CD4-positive, alpha-beta memory T cell (primary cell): ENCODE results near the gene ATP5PD. TPM values are rescaled to one million over a fixed set of nuclear protein-coding genes. Genes with fewer than 3 reads are reported as not detected.

Source experiments
- CTCF ChIA-PET: fragments of 350-600 bp; sonication (Branson Sonifier 250); formaldehyde crosslinking; loops from one replicate; lab custom pipeline; 2021; ENCODE audit warnings: inconsistent platforms; ENCODE audit not compliant: partially characterized antibody; lab: Charles Lee
- POLR2A ChIA-PET: fragments of 350-600 bp; sonication (Branson Sonifier 250); formaldehyde crosslinking; loops from one replicate; lab custom pipeline; 2021; ENCODE audit not compliant: partially characterized antibody; lab: Charles Lee
- DNase-seq, 5 donors: peaks; one replicate each; pipeline versions ENCODE4 v3.0.0 to v3.0.0-alpha.2; 2020 to 2022; ENCODE audit warnings: mixed read lengths in 1 of 5
- H3K27ac ChIP-seq: one replicate; pipeline ENCODE4 v1.7.0; 2013; ENCODE audit warnings: low read depth, low read length
- H3K27me3 ChIP-seq: 2 replicates; pipeline ENCODE4 v1.7.0; 2013; ENCODE audit warnings: mild to moderate bottlenecking, low read length, moderate library complexity; ENCODE audit not compliant: insufficient read depth
- H3K36me3 ChIP-seq: 2 replicates; pipeline ENCODE4 v1.7.0; 2013; ENCODE audit warnings: mild to moderate bottlenecking, low read length, moderate library complexity; ENCODE audit not compliant: insufficient read depth
- H3K4me1 ChIP-seq: 2 replicates; pipeline ENCODE4 v1.7.0; 2013; ENCODE audit warnings: mild to moderate bottlenecking, low read length, moderate library complexity; ENCODE audit not compliant: insufficient read depth
- H3K4me3 ChIP-seq, 2 donors: one replicate each; pipeline ENCODE4 v1.7.0; 2013; ENCODE audit warnings: low read length in 2 of 2, mild to moderate bottlenecking in 1 of 2
- H3K9me3 ChIP-seq, 2 donors: one replicate each; pipeline ENCODE4 v1.7.0; 2013; ENCODE audit warnings: low read length in 2 of 2, control low read depth in 1 of 2; ENCODE audit not compliant: control insufficient read depth in 1 of 2
- H3K27ac Mint-ChIP-seq, 7 donors: one replicate each; pipeline ENCODE4 v1.8.0; 2020 to 2021; ENCODE audit warnings: mixed read lengths in 7 of 7, mild to moderate bottlenecking in 6 of 7, inconsistent platforms in 3 of 7, moderate library complexity in 3 of 7
- H3K27me3 Mint-ChIP-seq, 2 donors: one replicate each; pipeline ENCODE4 v1.8.0; 2020 to 2021; ENCODE audit warnings: mixed read lengths in 2 of 2
- H3K36me3 Mint-ChIP-seq, 2 donors: one replicate each; pipeline ENCODE4 v1.8.0; 2020 to 2021; ENCODE audit warnings: mixed read lengths in 2 of 2, inconsistent platforms in 1 of 2, mild to moderate bottlenecking in 1 of 2
- H3K4me1 Mint-ChIP-seq, 4 donors: one replicate each; pipeline ENCODE4 v1.8.0; 2020 to 2021; ENCODE audit warnings: mixed read lengths in 4 of 4, mild to moderate bottlenecking in 1 of 4
- H3K4me3 Mint-ChIP-seq, 8 donors: one replicate each; pipeline ENCODE4 v1.8.0; 2020 to 2021; ENCODE audit warnings: mixed read lengths in 8 of 8, mild to moderate bottlenecking in 7 of 8, moderate library complexity in 6 of 8, inconsistent platforms in 3 of 8
- H3K9me3 Mint-ChIP-seq, 8 donors: one replicate each; pipeline ENCODE4 v1.8.0; 2020 to 2021; ENCODE audit warnings: mixed read lengths in 8 of 8, mild to moderate bottlenecking in 5 of 8, inconsistent platforms in 3 of 8, moderate library complexity in 1 of 8
- intact Hi-C: fragments of 100-400 bp; cut with micrococcal nuclease; formaldehyde crosslinking; loops from one replicate; pipeline ENCODE4 v1.15.1; 2023
- polyA plus RNA-seq, 2 donors: library from polyadenylated mRNA; unstranded; fragments of 300-500 nt; fragmentation: Illumina TruSeq; gene quantifications; one replicate each; pipeline ENCODE4 v1.2.3, GENCODE V29; 2021
- total RNA-seq, 2 experiments: library from RNA; stranded (reverse); gene quantifications; one replicate each; pipeline ENCODE4 v1.2.3, GENCODE V29; 2021

The ATP5PD gene
- total and polyA plus RNA-seq, 4 experiments from 2014 or later: 167 to 552 (median 300) TPM

GRCh38 chr17:75003070-75003956 lies 43.5 kb downstream of the ATP5PD start:
- no peak overlapping the region for H3K4me3 ChIP-seq
- H3K4me1 ChIP-seq: no peaks in the 10 kb centered on the region
- H3K27me3 ChIP-seq: no peaks in the 10 kb centered on the region
- H3K4me3 Mint-ChIP-seq: no peak overlapping the region
- DNase-seq: no peak
- no peaks in the 10 kb centered on the region for H3K36me3 Mint-ChIP-seq
- H3K27ac Mint-ChIP-seq: no peak overlapping the region
- intact Hi-C loops: no loop called here
- ChIA-PET POLR2A (interaction anchor here (1.0 to 1.9 kb wide), 2 partner anchors 10 to 16 kb away, joined by 3 to 6 read pairs; partner anchors contain the start of gene CDR2L), CTCF (interaction anchor here (0.8 to 1.5 kb wide), 3 partner anchors 9 to 42 kb away, joined by 3 to 4 read pairs (median 3); partner anchors contain the start of gene MRPL58)
- H3K27me3 Mint-ChIP-seq: peaks cover 2% of the 10 kb centered on the region in 2 donors
- no peaks in the 10 kb centered on the region for H3K9me3 ChIP-seq
- H3K4me1 Mint-ChIP-seq: peaks cover 0 to 6% (median 4%) of the 10 kb centered on the region in 4 donors
- H3K36me3 ChIP-seq: no peaks in the 10 kb centered on the region
- no peak overlapping the region for H3K27ac ChIP-seq
- H3K9me3 Mint-ChIP-seq: no peaks in the 10 kb centered on the region

DNA sequence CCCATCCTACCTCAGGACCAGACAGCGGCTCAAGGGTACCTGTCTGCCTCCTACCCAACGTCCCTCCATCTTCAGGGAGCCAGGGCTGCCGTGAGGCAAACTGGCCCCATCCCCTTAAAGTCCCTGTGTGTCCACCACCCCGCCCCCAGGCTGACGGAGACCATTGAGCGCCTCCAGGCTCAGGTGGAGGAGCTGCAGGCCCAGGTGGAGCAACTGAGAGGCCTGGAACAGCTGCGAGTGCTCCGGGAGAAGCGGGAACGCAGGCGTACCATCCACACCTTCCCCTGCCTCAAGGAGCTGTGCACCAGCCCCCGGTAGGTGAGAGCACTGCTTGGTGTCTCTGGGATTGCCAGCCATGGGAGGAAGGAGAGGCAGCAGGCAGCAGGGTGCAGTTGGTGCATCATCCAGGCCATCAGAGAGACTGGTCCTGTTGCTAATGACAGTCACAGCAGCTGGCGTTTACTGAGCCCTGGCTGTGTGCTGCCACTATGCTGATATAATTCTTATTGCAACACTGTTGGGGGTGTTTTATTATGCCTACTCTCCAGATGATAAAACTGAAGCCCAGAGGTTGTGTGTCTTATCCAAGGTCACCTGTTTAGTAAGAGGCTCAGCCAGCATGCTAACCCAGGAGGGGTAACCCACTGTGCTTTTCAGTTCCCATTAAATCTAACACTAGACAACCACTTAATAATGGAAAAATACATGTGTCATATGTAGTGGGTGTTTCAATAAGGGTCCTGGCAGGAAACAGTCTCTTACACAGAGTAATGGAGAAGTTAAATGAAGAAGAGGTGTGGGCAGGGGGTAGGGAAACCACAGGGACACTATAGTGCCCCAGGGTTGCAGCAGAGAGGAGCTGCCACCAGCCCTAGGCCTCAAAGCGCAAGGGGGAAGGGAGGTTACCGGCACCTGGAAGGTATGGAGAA lies 44.6 kb downstream of the ATP5PD start:
- no peak overlapping the region for H3K4me3 Mint-ChIP-seq
- POLR2A ChIA-PET: interaction anchor here (1.0 kb wide), 1 partner anchor 14 kb away, joined by 3 read pairs; the partner anchor contains the start of gene CDR2L

GRCh38 chr17:74999523-74999922 lies 47.2 kb downstream of the ATP5PD start:
- H3K4me1 ChIP-seq: no peaks in the 10 kb centered on the region
- Mint-ChIP-seq H3K27me3 (no peaks in the 10 kb centered on the region), H3K9me3 (no peaks in the 10 kb centered on the region), H3K4me1 (peaks cover 0 to 8% (median 6%) of the 10 kb centered on the region in 4 donors), H3K4me3 (no peak overlapping the region), H3K27ac (no peak overlapping the region), H3K36me3 (no peaks in the 10 kb centered on the region)
- ChIA-PET CTCF (interaction anchor here (0.7 to 3.4 kb wide), 3 partner anchors 13 to 601 kb away, joined by 3 to 15 read pairs (median 4); partner anchors contain the start of gene MRPL58), POLR2A (interaction anchor here (1.3 kb wide), 1 partner anchor 14 kb away, joined by 3 read pairs; no protein-coding TSS in a partner anchor)
- H3K27me3 ChIP-seq: no peaks in the 10 kb centered on the region
- H3K27ac ChIP-seq: no peak overlapping the region
- no peaks in the 10 kb centered on the region for H3K36me3 ChIP-seq
- H3K4me3 ChIP-seq: no peak overlapping the region
- DNase-seq: no peak
- intact Hi-C loops: no loop called here
- H3K9me3 ChIP-seq: no peaks in the 10 kb centered on the region

More for the DNA sequence above, 44.6 kb downstream of the ATP5PD start:
- Histone ChIP-seq H3K4me1 (no peaks in the 10 kb centered on the region), H3K27me3 (no peaks in the 10 kb centered on the region), H3K27ac (no peak overlapping the region), H3K9me3 (no peaks in the 10 kb centered on the region), H3K4me3 (no peak overlapping the region), H3K36me3 (no peaks in the 10 kb centered on the region)
- no peak for DNase-seq
- Mint-ChIP-seq H3K9me3 (no peaks in the 10 kb centered on the region), H3K27me3 (peaks cover 2% of the 10 kb centered on the region in 2 donors), H3K36me3 (no peaks in the 10 kb centered on the region), H3K27ac (peak overlapping the region in 1 of 7 donors; percentile 8), H3K4me1 (peaks cover 0 to 8% (median 6%) of the 10 kb centered on the region in 4 donors)
- intact Hi-C loops: no loop called here
- CTCF ChIA-PET: interaction anchor here (3.4 kb wide), 1 partner anchor 10 kb away, joined by 15 read pairs; the partner anchor contains the start of gene MRPL58

DNA sequence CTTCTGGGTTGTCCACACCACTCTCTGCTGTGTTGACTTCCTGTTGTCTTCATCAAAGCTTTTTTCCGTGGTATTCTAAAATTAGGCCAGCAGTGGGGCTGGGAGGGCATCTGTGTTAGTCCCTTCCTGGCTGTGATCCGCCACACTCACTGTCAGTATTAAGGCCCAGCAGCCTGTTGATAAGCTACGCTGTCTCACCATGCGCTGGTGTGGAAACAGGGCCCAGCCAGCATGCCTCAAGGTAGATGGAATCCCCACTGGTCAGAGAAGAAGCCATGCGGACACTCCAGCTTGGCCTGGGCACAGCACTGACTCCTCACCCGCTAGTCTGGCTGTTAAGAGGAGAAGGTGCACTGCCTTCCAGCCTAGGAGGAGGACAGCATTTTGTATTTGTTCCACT lies 48.0 kb downstream of the ATP5PD start:
- Histone ChIP-seq H3K27ac (no peak overlapping the region), H3K36me3 (no peaks in the 10 kb centered on the region), H3K4me3 (no peak overlapping the region), H3K9me3 (no peaks in the 10 kb centered on the region), H3K4me1 (no peaks in the 10 kb centered on the region), H3K27me3 (no peaks in the 10 kb centered on the region)
- POLR2A ChIA-PET: interaction anchor here (1.3 kb wide), 1 partner anchor 14 kb away, joined by 3 read pairs; no protein-coding TSS in a partner anchor
- Mint-ChIP-seq H3K27me3 (no peaks in the 10 kb centered on the region), H3K36me3 (no peaks in the 10 kb centered on the region), H3K27ac (no peak overlapping the region), H3K4me3 (no peak overlapping the region), H3K9me3 (no peaks in the 10 kb centered on the region), H3K4me1 (peaks cover 0 to 8% (median 6%) of the 10 kb centered on the region in 4 donors)
- intact Hi-C loops: no loop called here
- no peak for DNase-seq
- CTCF ChIA-PET: interaction anchor here (0.8 to 3.4 kb wide), 3 partner anchors 13 to 69 kb away, joined by 3 to 15 read pairs (median 3); partner anchors contain the start of gene MRPL58

DNA sequence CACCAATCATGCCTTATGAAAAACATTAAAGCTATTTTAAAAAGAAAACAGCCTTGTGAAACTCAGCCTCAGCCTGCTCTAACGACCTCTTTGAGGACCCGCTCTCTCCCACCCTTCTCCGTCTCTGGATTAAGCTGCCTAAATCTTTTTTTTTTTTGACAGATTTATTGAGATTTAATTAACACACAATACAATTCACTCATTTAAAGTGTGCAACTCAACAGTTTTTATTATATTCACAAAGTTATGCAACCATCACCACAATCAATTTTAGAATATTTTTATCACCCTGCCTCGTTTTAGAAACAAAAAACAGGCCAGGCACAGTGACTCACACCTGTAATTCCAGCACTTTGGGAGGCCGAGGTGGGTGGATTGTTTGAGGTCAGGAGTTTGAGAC lies 50.9 kb downstream of the ATP5PD start:
- Mint-ChIP-seq H3K4me1 (peaks cover 0 to 8% (median 6%) of the 10 kb centered on the region in 4 donors), H3K27me3 (no peaks in the 10 kb centered on the region), H3K27ac (no peak overlapping the region), H3K4me3 (no peak overlapping the region), H3K9me3 (no peaks in the 10 kb centered on the region), H3K36me3 (no peaks in the 10 kb centered on the region)
- Histone ChIP-seq H3K27ac (no peak overlapping the region), H3K4me3 (no peak overlapping the region), H3K36me3 (no peaks in the 10 kb centered on the region), H3K9me3 (no peaks in the 10 kb centered on the region), H3K4me1 (no peaks in the 10 kb centered on the region), H3K27me3 (no peaks in the 10 kb centered on the region)
- ChIA-PET CTCF (interaction anchor here (0.7 to 1.6 kb wide), 2 partner anchors 34 to 379 kb away, joined by 3 to 7 read pairs; no protein-coding TSS in a partner anchor), POLR2A (interaction anchor here (0.7 kb wide), 1 partner anchor 12 kb away, joined by 3 read pairs; no protein-coding TSS in a partner anchor)
- intact Hi-C loops: no loop called here
- DNase-seq: no peak

DNA sequence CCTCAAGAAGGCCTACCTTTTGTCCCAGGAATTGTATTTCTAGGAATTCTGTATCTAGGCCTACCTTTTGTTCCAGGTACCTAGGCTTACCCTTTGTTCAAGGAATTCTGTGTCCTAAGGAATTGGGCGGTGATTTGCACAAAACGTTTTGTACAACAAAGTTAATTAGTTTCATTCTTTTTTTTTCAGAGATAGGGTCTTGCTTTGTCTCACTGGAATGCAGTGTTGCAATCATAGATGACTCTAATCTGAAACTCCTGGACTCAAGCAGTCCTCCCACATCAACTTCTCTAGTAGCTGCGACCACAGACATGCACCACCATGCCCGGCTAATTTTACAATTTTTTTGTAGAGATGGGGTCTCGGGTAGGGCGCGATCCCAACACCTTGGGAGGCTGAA lies 52.3 kb downstream of the ATP5PD start:
- H3K4me3 Mint-ChIP-seq: no peak overlapping the region
- intact Hi-C loops: no loop called here
- Histone ChIP-seq H3K27ac (no peak overlapping the region), H3K9me3 (no peaks in the 10 kb centered on the region), H3K27me3 (no peaks in the 10 kb centered on the region), H3K36me3 (no peaks in the 10 kb centered on the region), H3K4me3 (no peak overlapping the region), H3K4me1 (no peaks in the 10 kb centered on the region)
- ChIA-PET CTCF (no interaction called here), POLR2A (interaction anchor here (0.6 kb wide), 1 partner anchor 177 kb away, joined by 3 read pairs; no protein-coding TSS in a partner anchor)
- H3K9me3 Mint-ChIP-seq: no peaks in the 10 kb centered on the region
- DNase-seq: no peak
- H3K4me1 Mint-ChIP-seq: peaks cover 0 to 8% (median 6%) of the 10 kb centered on the region in 4 donors
- no peak overlapping the region for H3K27ac Mint-ChIP-seq
- no peaks in the 10 kb centered on the region for H3K36me3 Mint-ChIP-seq
- H3K27me3 Mint-ChIP-seq: no peaks in the 10 kb centered on the region
